Peyer's patch (tissue), 4 donors: ENCODE measurements around the gene RINL.

ENCODE experiments used
- CTCF ChIP-seq, 6 experiments: fragments of 450-650 bp in 4 of 6; fragments of 200-600 bp in 2 of 6; sonication (generic) in 1 of 6; IDR thresholded peaks; one replicate each; pipeline ENCODE4 v1.5.1; 2017 to 2019; ENCODE audit warnings: antibody characterized with exemption in 6 of 6, mild to moderate bottlenecking in 3 of 6, moderate library complexity in 1 of 6
- POLR2A ChIP-seq, 2 donors: fragments of 450-650 bp; IDR thresholded peaks; one replicate each; pipeline ENCODE4 v1.5.1; 2017; ENCODE audit warnings: antibody characterized with exemption in 2 of 2, mild to moderate bottlenecking in 2 of 2, moderate library complexity in 2 of 2

GRCh38 chr19:38862321-38863059 lies 15.6 kb downstream of the RINL start:
- TF ChIP-seq CTCF (IDR thresholded peaks at IDR 0.05) (no peak), POLR2A (IDR thresholded peaks at IDR 0.05) (no peak)
